ENCODE data around the gene STK11. TPM values are rescaled to one million over a fixed set of nuclear protein-coding genes. Genes with fewer than 3 reads are reported as not detected.

The STK11 gene
- total and polyA plus RNA-seq, 2 experiments from 2014 or later: 19.4 to 96.5 TPM

- Mint-ChIP-seq H3K4me3 (no peak overlapping the region), H3K9me3 (no peaks in the 10 kb centered on the region), H3K27ac (peak overlapping the region; percentile 72), H3K4me1 (no peaks in the 10 kb centered on the region), H3K27me3 (ENCODE audit: insufficient read depth, low read depth, poor library complexity) (peaks cover 2% of the 10 kb centered on the region), H3K36me3 (ENCODE audit: low read depth) (peaks cover 8% of the 10 kb centered on the region)
- Histone ChIP-seq H2AFZ (no peak overlapping the region), H3K4me2 (no peak overlapping the region), H3K27ac (ENCODE audit: low read depth) (peak overlapping the region; percentile 26; the same call in 1 of the 2 replicates), H3K4me3 (no peak overlapping the region), H3F3A (replicated peaks; ENCODE audit: low read depth) (0 out of 2 replicates have a peak, but pooled peaks cover 17% of the 10 kb centered on the region), H3K36me3 (ENCODE audit: insufficient read depth) (no peaks in the 10 kb centered on the region), H4K20me1 (replicated peaks; ENCODE audit: insufficient read depth) (peaks cover 4% of the 10 kb centered on the region), H3K9me2 (ENCODE audit: insufficient read depth) (no peaks in the 10 kb centered on the region), H3K27me3 (ENCODE audit: insufficient read depth) (no peaks in the 10 kb centered on the region), H3K4me1 (ENCODE audit: insufficient read depth) (no peaks in the 10 kb centered on the region), H3K79me2 (replicated peaks; ENCODE audit: insufficient read depth) (no peaks in the 10 kb centered on the region)
- no peak for DNase-seq (ENCODE audit: low spot score)
- ATAC-seq: no peak
- TF ChIP-seq EZH2 (IDR thresholded peaks at IDR 0.05; ENCODE audit: low read depth, unreplicated experiment): no peak
- TF ChIP-seq CREB1 (CRISPR knock-in tag; IDR thresholded peaks at IDR 0.05; ENCODE audit: low read depth): no peak
- TF ChIP-seq STAT1 (IDR thresholded peaks at IDR 0.05; ENCODE audit: unreplicated experiment): no peak
- TF ChIP-seq EZH2phosphoT487 (IDR thresholded peaks at IDR 0.05; ENCODE audit: unreplicated experiment): no peak
- no peak for TF ChIP-seq ZNF114 (CRISPR knock-in tag; IDR thresholded peaks at IDR 0.05)
- no peak for TF ChIP-seq JUNB (IDR thresholded peaks at IDR 0.05; ENCODE audit: unreplicated experiment)
- no peak for TF ChIP-seq NANOG (IDR thresholded peaks at IDR 0.05; ENCODE audit: borderline replicate concordance)
- TF ChIP-seq POLR2AphosphoS5 (IDR thresholded peaks at IDR 0.05; ENCODE audit: low read depth): no peak
- no peak for TF ChIP-seq CTCF (conservative IDR thresholded peaks at IDR 0.05; ENCODE audit: low read depth in 2 of 2)
- TF ChIP-seq REST (IDR thresholded peaks at IDR 0.05; ENCODE audit: unreplicated experiment): no peak
- no peak for TF ChIP-seq ETS1 (IDR thresholded peaks at IDR 0.05)
- no peak for TF ChIP-seq ZNF331 (CRISPR knock-in tag; IDR thresholded peaks at IDR 0.05; ENCODE audit: low read depth)
- TF ChIP-seq ZNF462 (CRISPR knock-in tag; IDR thresholded peaks at IDR 0.05): no peak
These were observed 26.4 kb downstream of the STK11 start for GRCh38 chr19:1231729-1232637.

Data from GM23338 (cell line).